ENCODE results near the gene SLC41A2. TPM values are rescaled to one million over a fixed set of nuclear protein-coding genes. Genes with fewer than 3 reads are reported as not detected.

SLC41A2 gene
- total and polyA plus RNA-seq, 2 of the 13 experiments (the other 11 are each of a cell fraction or from before 2014, with no cell fraction given): 2.3 to 12.8 TPM

DNA sequence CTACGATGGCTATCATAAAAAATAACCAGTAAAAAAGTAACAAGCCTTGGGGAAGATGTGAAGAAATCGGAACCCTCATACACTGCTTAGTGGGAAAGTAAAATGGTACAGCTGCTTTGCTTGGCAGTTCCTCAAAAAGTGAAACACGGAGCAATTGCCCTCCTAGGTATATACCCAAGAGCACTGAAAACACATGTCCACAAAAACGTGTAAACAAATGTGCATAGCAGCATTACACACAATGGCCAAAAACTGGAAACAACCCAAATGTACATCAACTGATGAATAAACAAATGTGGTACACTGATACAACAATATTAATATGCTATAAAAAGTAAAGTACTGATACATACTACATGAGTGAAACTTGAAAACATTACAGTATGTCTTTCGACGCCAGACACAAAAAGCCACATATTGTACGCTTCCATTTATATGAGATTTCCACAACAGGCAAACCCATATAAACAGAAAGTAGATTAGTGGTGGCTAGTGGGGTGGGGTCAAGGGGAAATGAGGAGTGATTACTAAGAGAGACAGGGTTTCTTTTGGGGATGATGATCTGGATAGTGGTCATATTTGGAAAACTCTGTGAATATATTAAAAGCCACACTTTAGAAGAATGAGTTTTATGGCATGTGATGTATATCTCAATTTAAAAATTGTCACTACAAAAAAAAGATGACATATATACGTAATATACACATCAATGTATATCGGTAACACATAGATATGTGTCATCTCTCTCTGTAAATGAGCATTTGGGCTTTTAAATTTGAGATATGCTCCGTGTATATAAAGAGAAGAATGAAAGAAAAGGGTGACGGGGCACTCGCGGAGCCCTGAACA lies 996 bp downstream of the SLC41A2 start (continued):
- TF ChIP-seq, protein P1, sequence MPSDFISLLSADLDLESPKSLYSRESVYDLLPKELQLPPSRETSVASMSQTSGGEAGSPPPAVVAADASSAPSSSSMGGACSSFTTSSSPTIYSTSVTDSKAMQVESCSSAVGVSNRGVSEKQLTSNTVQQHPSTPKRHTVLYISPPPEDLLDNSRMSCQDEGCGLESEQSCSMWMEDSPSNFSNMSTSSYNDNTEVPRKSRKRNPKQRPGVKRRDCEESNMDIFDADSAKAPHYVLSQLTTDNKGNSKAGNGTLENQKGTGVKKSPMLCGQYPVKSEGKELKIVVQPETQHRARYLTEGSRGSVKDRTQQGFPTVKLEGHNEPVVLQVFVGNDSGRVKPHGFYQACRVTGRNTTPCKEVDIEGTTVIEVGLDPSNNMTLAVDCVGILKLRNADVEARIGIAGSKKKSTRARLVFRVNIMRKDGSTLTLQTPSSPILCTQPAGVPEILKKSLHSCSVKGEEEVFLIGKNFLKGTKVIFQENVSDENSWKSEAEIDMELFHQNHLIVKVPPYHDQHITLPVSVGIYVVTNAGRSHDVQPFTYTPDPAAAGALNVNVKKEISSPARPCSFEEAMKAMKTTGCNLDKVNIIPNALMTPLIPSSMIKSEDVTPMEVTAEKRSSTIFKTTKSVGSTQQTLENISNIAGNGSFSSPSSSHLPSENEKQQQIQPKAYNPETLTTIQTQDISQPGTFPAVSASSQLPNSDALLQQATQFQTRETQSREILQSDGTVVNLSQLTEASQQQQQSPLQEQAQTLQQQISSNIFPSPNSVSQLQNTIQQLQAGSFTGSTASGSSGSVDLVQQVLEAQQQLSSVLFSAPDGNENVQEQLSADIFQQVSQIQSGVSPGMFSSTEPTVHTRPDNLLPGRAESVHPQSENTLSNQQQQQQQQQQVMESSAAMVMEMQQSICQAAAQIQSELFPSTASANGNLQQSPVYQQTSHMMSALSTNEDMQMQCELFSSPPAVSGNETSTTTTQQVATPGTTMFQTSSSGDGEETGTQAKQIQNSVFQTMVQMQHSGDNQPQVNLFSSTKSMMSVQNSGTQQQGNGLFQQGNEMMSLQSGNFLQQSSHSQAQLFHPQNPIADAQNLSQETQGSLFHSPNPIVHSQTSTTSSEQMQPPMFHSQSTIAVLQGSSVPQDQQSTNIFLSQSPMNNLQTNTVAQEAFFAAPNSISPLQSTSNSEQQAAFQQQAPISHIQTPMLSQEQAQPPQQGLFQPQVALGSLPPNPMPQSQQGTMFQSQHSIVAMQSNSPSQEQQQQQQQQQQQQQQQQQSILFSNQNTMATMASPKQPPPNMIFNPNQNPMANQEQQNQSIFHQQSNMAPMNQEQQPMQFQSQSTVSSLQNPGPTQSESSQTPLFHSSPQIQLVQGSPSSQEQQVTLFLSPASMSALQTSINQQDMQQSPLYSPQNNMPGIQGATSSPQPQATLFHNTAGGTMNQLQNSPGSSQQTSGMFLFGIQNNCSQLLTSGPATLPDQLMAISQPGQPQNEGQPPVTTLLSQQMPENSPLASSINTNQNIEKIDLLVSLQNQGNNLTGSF (CRISPR knock-in tag; IDR thresholded peaks at IDR 0.05): no peak
- TF ChIP-seq, protein P2, sequence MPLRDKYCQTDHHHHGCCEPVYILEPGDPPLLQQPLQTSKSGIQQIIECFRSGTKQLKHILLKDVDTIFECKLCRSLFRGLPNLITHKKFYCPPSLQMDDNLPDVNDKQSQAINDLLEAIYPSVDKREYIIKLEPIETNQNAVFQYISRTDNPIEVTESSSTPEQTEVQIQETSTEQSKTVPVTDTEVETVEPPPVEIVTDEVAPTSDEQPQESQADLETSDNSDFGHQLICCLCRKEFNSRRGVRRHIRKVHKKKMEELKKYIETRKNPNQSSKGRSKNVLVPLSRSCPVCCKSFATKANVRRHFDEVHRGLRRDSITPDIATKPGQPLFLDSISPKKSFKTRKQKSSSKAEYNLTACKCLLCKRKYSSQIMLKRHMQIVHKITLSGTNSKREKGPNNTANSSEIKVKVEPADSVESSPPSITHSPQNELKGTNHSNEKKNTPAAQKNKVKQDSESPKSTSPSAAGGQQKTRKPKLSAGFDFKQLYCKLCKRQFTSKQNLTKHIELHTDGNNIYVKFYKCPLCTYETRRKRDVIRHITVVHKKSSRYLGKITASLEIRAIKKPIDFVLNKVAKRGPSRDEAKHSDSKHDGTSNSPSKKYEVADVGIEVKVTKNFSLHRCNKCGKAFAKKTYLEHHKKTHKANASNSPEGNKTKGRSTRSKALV (CRISPR knock-in tag; IDR thresholded peaks at IDR 0.05): no peak
- TF ChIP-seq DPF2 (CRISPR knock-in tag; IDR thresholded peaks at IDR 0.05; ENCODE audit: borderline replicate concordance, low read depth): no peak
- no peak for TF ChIP-seq ZBTB38 (CRISPR knock-in tag; IDR thresholded peaks at IDR 0.05)
- no peak for TF ChIP-seq TBP (CRISPR knock-in tag; IDR thresholded peaks at IDR 0.05)
- no peak for TF ChIP-seq SRY (CRISPR knock-in tag; IDR thresholded peaks at IDR 0.05)

Measured in HepG2 (cell line).